GM12874 (cell line): Measurements from ENCODE around the gene RTEL1.

Experiments used
- CTCF ChIP-seq: IDR thresholded peaks from 2 replicates; pipeline ENCODE4 v1.5.1; 2011; ENCODE audit warnings: low read depth, mild to moderate bottlenecking, control low read depth, low read length, moderate library complexity; ENCODE audit not compliant: insufficient read depth

Gene RTEL1

GRCh38 chr20:63693733-63694583 lies 35.8 kb downstream of the RTEL1 start:
- TF ChIP-seq CTCF, result no peak

GRCh38 chr20:63694584-63695423 lies 36.7 kb downstream of the RTEL1 start:
- TF ChIP-seq CTCF, result no peak

GRCh38 chr20:63695424-63696305 lies 37.6 kb downstream of the RTEL1 start:
- TF ChIP-seq CTCF, result no peak

- no peak for TF ChIP-seq CTCF
Measured at GRCh38 chr20:63696306-63696627, 38.2 kb downstream of the RTEL1 start.

- TF ChIP-seq CTCF, result no peak
Measured at GRCh38 chr20:63696628-63697356, 38.7 kb downstream of the RTEL1 start, which contains the start of gene TNFRSF6B. TNFRSF6B (plus strand) TSS chr20:63696652; CDS start chr20:63696768, 116 bp downstream.

GRCh38 chr20:63697357-63697867 lies 39.3 kb downstream of the RTEL1 start:
- 0 out of 2 replicates have a peak, but pooled peaks have one; percentile 0 for TF ChIP-seq CTCF
